ENCODE results near the gene CREB3. TPM values are rescaled to one million over a fixed set of nuclear protein-coding genes. Genes with fewer than 3 reads are reported as not detected.
A peak's percentile ranks its signal among the peaks of the same experiment; 100 is the strongest.

CREB3 gene
- polyA plus RNA-seq, 3 donors, result 17.4 to 38.7 (median 32.2) TPM

DNA sequence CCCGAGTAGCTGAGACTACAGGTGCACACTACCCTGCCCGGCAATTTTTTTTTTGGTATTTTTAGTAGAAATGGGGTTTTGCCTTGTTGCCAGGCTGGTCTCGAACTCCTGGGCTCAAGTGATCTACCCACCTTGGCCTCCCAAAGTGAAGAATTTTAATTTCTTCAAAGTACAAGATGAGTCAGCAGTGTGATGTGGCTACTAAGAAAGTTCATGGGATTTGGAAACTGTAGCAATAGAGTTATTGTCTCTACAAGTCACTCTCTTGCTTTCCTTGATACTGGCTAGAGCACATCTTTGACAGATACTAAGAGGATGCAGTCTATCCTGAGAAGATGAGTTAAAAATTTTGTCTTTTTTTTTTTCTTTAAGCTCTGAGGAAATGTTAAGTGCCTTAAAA lies 1.6 kb downstream of the CREB3 start:
- no peak for DNase-seq
- Histone ChIP-seq H3K9me3 (replicated peaks in 1 of 2; ENCODE audit: control insufficient read depth in 1 of 2, insufficient read depth in 1 of 2, low read length in 2 of 2) (no peaks in the 10 kb centered on the region), H4K20me1 (ENCODE audit: insufficient read depth, low read length) (peaks cover 55% of the 10 kb centered on the region), H3K4me2 (replicated peaks; ENCODE audit: extremely low read depth, low read length, poor library complexity, severe bottlenecking) (no peak overlapping the region), H3K4me3 (replicated peaks in 1 of 3; ENCODE audit: low read depth in 2 of 3, low read length in 3 of 3) (no peak overlapping the region), H2AFZ (ENCODE audit: insufficient read depth, low read depth, low read length, poor library complexity, severe bottlenecking) (no peak overlapping the region), H3K27ac (ENCODE audit: low read depth in 1 of 2, low read length in 2 of 2) (no peak overlapping the region), H3K4me1 (ENCODE audit: control insufficient read depth in 1 of 2, insufficient read depth in 2 of 2, low read length in 2 of 2) (peaks cover 39 to 47% of the 10 kb centered on the region in 2 donors), H3K79me2 (ENCODE audit: insufficient read depth, low read length) (peaks cover 42% of the 10 kb centered on the region), H3K9ac (ENCODE audit: insufficient read depth, low read length, poor library complexity, severe bottlenecking) (no peak overlapping the region), H3K27me3 (ENCODE audit: control insufficient read depth in 2 of 2, insufficient read depth in 2 of 2, low read length in 2 of 2) (no peaks in the 10 kb centered on the region), H3K36me3 (replicated peaks in 1 of 2; ENCODE audit: control insufficient read depth in 1 of 2, insufficient read depth in 2 of 2, low read length in 2 of 2) (peaks cover 37 to 47% of the 10 kb centered on the region in 2 donors)
- Mint-ChIP-seq H3K4me1 (peaks cover 21% of the 10 kb centered on the region), H3K9me3 (peaks cover 0 to 2% (median 0%) of the 10 kb centered on the region in 7 donors), H3K27ac (peak overlapping the region in 1 of 7 donors; percentile 27), H3K4me3 (no peak overlapping the region), H3K36me3 (peaks cover 36 to 53% of the 10 kb centered on the region in 2 donors), H3K27me3 (ENCODE audit: low read depth in 3 of 3) (peaks cover 0 to 6% (median 0%) of the 10 kb centered on the region in 3 donors)
- WGBS (ENCODE audit: insufficient coverage), result no CpG with 5 or more reads among the region's 3 CpGs
- TF ChIP-seq, protein P1, sequence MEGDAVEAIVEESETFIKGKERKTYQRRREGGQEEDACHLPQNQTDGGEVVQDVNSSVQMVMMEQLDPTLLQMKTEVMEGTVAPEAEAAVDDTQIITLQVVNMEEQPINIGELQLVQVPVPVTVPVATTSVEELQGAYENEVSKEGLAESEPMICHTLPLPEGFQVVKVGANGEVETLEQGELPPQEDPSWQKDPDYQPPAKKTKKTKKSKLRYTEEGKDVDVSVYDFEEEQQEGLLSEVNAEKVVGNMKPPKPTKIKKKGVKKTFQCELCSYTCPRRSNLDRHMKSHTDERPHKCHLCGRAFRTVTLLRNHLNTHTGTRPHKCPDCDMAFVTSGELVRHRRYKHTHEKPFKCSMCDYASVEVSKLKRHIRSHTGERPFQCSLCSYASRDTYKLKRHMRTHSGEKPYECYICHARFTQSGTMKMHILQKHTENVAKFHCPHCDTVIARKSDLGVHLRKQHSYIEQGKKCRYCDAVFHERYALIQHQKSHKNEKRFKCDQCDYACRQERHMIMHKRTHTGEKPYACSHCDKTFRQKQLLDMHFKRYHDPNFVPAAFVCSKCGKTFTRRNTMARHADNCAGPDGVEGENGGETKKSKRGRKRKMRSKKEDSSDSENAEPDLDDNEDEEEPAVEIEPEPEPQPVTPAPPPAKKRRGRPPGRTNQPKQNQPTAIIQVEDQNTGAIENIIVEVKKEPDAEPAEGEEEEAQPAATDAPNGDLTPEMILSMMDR (IDR thresholded peaks at IDR 0.05), result no peak
- intact Hi-C loops (cut with micrococcal nuclease), result loop anchor here (5.0 to 10.0 kb wide), 4 partner anchors 77 to 622 kb away; partner anchors contain the start of genes CCDC107 (in 1 of the 2), FAM221B (in 1 of the 2), RMRP (in 1 of the 2) and TESK1 (in 1 of the 2)

DNA sequence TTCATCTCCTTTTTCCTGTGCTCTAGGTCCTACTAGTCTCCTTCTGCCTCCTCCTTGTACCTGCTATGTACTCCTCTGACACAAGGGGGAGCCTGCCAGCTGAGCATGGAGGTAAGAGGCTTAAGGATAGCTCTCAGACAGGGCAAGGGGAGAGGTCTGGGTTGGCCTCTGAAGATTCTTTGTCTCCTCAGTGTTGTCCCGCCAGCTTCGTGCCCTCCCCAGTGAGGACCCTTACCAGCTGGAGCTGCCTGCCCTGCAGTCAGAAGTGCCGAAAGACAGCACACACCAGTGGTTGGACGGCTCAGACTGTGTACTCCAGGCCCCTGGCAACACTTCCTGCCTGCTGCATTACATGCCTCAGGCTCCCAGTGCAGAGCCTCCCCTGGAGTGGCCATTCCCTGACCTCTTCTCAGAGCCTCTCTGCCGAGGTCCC lies 3.8 kb downstream of the CREB3 start:
- Histone ChIP-seq H2AFZ (ENCODE audit: insufficient read depth, low read depth, low read length, poor library complexity, severe bottlenecking) (no peak overlapping the region), H3K27ac (ENCODE audit: low read depth in 1 of 2, low read length in 2 of 2) (peak overlapping the region in 1 of 2 donors; percentile 21), H3K4me2 (replicated peaks; ENCODE audit: extremely low read depth, low read length, poor library complexity, severe bottlenecking) (no peak overlapping the region), H3K27me3 (ENCODE audit: control insufficient read depth in 2 of 2, insufficient read depth in 2 of 2, low read length in 2 of 2) (no peaks in the 10 kb centered on the region), H4K20me1 (ENCODE audit: insufficient read depth, low read length) (peaks cover 61% of the 10 kb centered on the region), H3K4me3 (replicated peaks in 1 of 3; ENCODE audit: low read depth in 2 of 3, low read length in 3 of 3) (no peak overlapping the region), H3K4me1 (ENCODE audit: control insufficient read depth in 1 of 2, insufficient read depth in 2 of 2, low read length in 2 of 2) (peaks cover 18 to 26% of the 10 kb centered on the region in 2 donors), H3K9me3 (replicated peaks in 1 of 2; ENCODE audit: control insufficient read depth in 1 of 2, insufficient read depth in 1 of 2, low read length in 2 of 2) (no peaks in the 10 kb centered on the region), H3K36me3 (replicated peaks in 1 of 2; ENCODE audit: control insufficient read depth in 1 of 2, insufficient read depth in 2 of 2, low read length in 2 of 2) (peaks cover 58 to 68% of the 10 kb centered on the region in 2 donors), H3K79me2 (ENCODE audit: insufficient read depth, low read length) (peaks cover 21% of the 10 kb centered on the region), H3K9ac (ENCODE audit: insufficient read depth, low read length, poor library complexity, severe bottlenecking) (no peak overlapping the region)
- DNase-seq, result peak; percentile 56 to 71 (median 57)
- Mint-ChIP-seq H3K36me3 (peaks cover 58 to 70% of the 10 kb centered on the region in 2 donors), H3K4me1 (peaks cover 21% of the 10 kb centered on the region), H3K4me3 (no peak overlapping the region), H3K9me3 (peaks cover 0 to 2% (median 0%) of the 10 kb centered on the region in 7 donors), H3K27ac (peak overlapping the region in 4 of 7 donors; percentile 21 to 58 (median 34)), H3K27me3 (ENCODE audit: low read depth in 3 of 3) (peaks cover 0 to 6% (median 1%) of the 10 kb centered on the region in 3 donors)
- TF ChIP-seq, protein P1 (IDR thresholded peaks at IDR 0.05), result peak; percentile 87
- WGBS (ENCODE audit: insufficient coverage), result 67% methylated on average over 4 of the region's 5 CpGs
- intact Hi-C loops (cut with micrococcal nuclease), result loop anchor here in 1 of 2 donors (10.0 kb wide), 1 partner anchor 131 kb away; the partner anchor contains the start of gene TESK1
